Endothelial cell of umbilical vein (primary cell): ENCODE measurements around the gene ZYX. TPM values are rescaled to one million over a fixed set of nuclear protein-coding genes. Genes with fewer than 3 reads are reported as not detected.

Source experiments
- BruUV-seq: library from RNA; stranded (reverse); fragments of 400-500 nt; replicated peaks from 2 replicates; lab custom pipeline; 2021; lab: Mats Ljungman, UMichigan
- CTCF ChIA-PET: fragments of 300-600, 350-600 bp; sonication (Branson Sonifier 250); formaldehyde crosslinking; loops from one replicate; lab custom pipeline; 2021; ENCODE audit warnings: antibody characterized with exemption, inconsistent platforms; lab: Charles Lee
- POLR2A ChIA-PET: fragments of 300-600, 350-600 bp; sonication (Branson Sonifier 250); formaldehyde crosslinking; loops from one replicate; lab custom pipeline; 2021; ENCODE audit warnings: antibody characterized with exemption, inconsistent platforms; lab: Charles Lee
- DNase-seq: peaks from one replicate; pipeline ENCODE4 v3.0.0-alpha.2; 2011; ENCODE audit warnings: low read depth, low spot score
- FAIRE-seq: peaks from 2 replicates; lab custom pipeline; 2011; peaks lifted over from hg19 to GRCh38; lab: Jason Lieb, UNC
- H2AFZ ChIP-seq: 2 replicates; pipeline ENCODE4 v1.6.0; 2012; ENCODE audit warnings: low read depth, low read length, control low read depth, inconsistent platforms
- H3K27ac ChIP-seq: 2 replicates; pipeline ENCODE4 v1.5.1; 2011; ENCODE audit warnings: low read depth, mild to moderate bottlenecking, control low read depth, low read length, moderate library complexity; ENCODE audit not compliant: insufficient read depth
- H3K27me3 ChIP-seq, 2 experiments: 2 replicates each; pipeline versions ENCODE4 v1.6.0 to v1.6.1; 2011; ENCODE audit warnings: low read length in 2 of 2, mixed read lengths in 1 of 2; ENCODE audit not compliant: control insufficient read depth in 2 of 2, insufficient read depth in 2 of 2
- H3K36me3 ChIP-seq, 2 experiments: 2 replicates in 1 of 2; 3 replicates in 1 of 2; pipeline ENCODE4 v1.5.1; 2011; ENCODE audit warnings: low read length in 2 of 2, mild to moderate bottlenecking in 1 of 2, moderate library complexity in 1 of 2; ENCODE audit not compliant: control insufficient read depth in 2 of 2, insufficient read depth in 2 of 2; ENCODE audit errors: extremely low read depth in 1 of 2
- H3K4me1 ChIP-seq: 3 replicates; pipeline ENCODE4 v1.5.1; 2011; ENCODE audit warnings: mild to moderate bottlenecking, low read length; ENCODE audit not compliant: control insufficient read depth, insufficient read depth; ENCODE audit errors: extremely low read depth
- H3K4me2 ChIP-seq: 2 replicates; pipeline ENCODE4 v1.6.1; 2011; ENCODE audit warnings: low read length, control low read depth, mixed read lengths; ENCODE audit not compliant: insufficient read depth
- H3K4me3 ChIP-seq, 3 experiments: fragments of 200-600 bp in 1 of 3; sonication (generic), shearing (Covaris generic) in 1 of 3; replicated peaks in 1 of 3; 2 replicates each; pipeline ENCODE4 v1.5.1; 2011 to 2016; ENCODE audit warnings: control low read depth in 3 of 3, low read length in 3 of 3, mild to moderate bottlenecking in 2 of 3, inconsistent platforms in 1 of 3, low read depth in 1 of 3, moderate library complexity in 1 of 3; ENCODE audit not compliant: insufficient read depth in 1 of 3
- H3K79me2 ChIP-seq: 2 replicates; pipeline ENCODE4 v1.6.0; 2012; ENCODE audit warnings: low read length, inconsistent platforms; ENCODE audit not compliant: control insufficient read depth, insufficient read depth
- H3K9ac ChIP-seq: replicated peaks from 2 replicates; pipeline ENCODE3; 2011; ENCODE audit warnings: low read length, control low read depth; ENCODE audit not compliant: insufficient read depth; ENCODE audit errors: extremely low read depth
- H3K9me1 ChIP-seq: replicated peaks from 3 replicates; pipeline ENCODE4 v1.6.0; 2011; ENCODE audit warnings: mild to moderate bottlenecking, low read length; ENCODE audit not compliant: control insufficient read depth, insufficient read depth; ENCODE audit errors: extremely low read depth
- H3K9me3 ChIP-seq: replicated peaks from 2 replicates; pipeline ENCODE4 v1.5.1; 2012; ENCODE audit warnings: low read length, inconsistent platforms; ENCODE audit not compliant: control insufficient read depth, insufficient read depth
- H4K20me1 ChIP-seq: replicated peaks from 2 replicates; pipeline ENCODE3; 2011; ENCODE audit warnings: mild to moderate bottlenecking, low read length; ENCODE audit not compliant: control insufficient read depth, insufficient read depth; ENCODE audit errors: extremely low read depth
- EZH2 ChIP-seq: IDR thresholded peaks from 2 replicates; pipeline ENCODE4 v1.6.1; 2012; ENCODE audit warnings: borderline replicate concordance, low read depth, mild to moderate bottlenecking, moderate library complexity, low read length, inconsistent platforms; ENCODE audit not compliant: severe bottlenecking
- FOS ChIP-seq: IDR thresholded peaks from 2 replicates; pipeline ENCODE4 v1.6.1; 2011; ENCODE audit warnings: mild to moderate bottlenecking, low read length, moderate library complexity, borderline replicate concordance; ENCODE audit not compliant: insufficient read depth
- GATA2 ChIP-seq: IDR thresholded peaks from 2 replicates; pipeline ENCODE4 v1.7.0; 2011; ENCODE audit warnings: low read depth, mild to moderate bottlenecking, moderate library complexity, mixed read lengths, low read length; ENCODE audit not compliant: insufficient read length, insufficient read depth
- JUN ChIP-seq: IDR thresholded peaks from 2 replicates; pipeline ENCODE4 v1.6.1; 2011; ENCODE audit warnings: borderline replicate concordance, low read depth; ENCODE audit not compliant: insufficient read length, insufficient read depth
- MYC ChIP-seq: IDR thresholded peaks from one replicate; pipeline ENCODE4 v1.6.1; 2011; ENCODE audit warnings: mild to moderate bottlenecking, low read depth, low read length
- POLR2A ChIP-seq: IDR thresholded peaks from 2 replicates; pipeline ENCODE4 v1.6.1; 2012; ENCODE audit warnings: low read depth, mild to moderate bottlenecking, control low read depth, low read length
- POLR2AphosphoS5 ChIP-seq: IDR thresholded peaks from 2 replicates; pipeline ENCODE4 v1.6.1; 2012; ENCODE audit warnings: low read depth, mild to moderate bottlenecking, control low read depth, low read length, moderate library complexity; ENCODE audit not compliant: insufficient read depth
- dilution Hi-C: fragments of 300-500 bp; cut with MboI; formaldehyde crosslinking; loops from one replicate; pipeline ENCODE4 v1.15.0; 2019; ENCODE audit warnings: low sequenced_read_pairs; ENCODE audit not compliant: extremely low pct_ligation_motif_present
- intact Hi-C: fragments of 100-400 bp; cut with micrococcal nuclease; formaldehyde crosslinking; loops from one replicate; pipeline ENCODE4 v1.10.0; 2022
- polyA plus RNA-seq, 4 experiments: library from polyadenylated mRNA; depleted of rRNA in 3 of 4; stranded (reverse) in 3 of 4; unstranded in 1 of 4; fragments of >200 nt; gene quantifications; 2 replicates each; pipeline versions ENCODE4 v1.2.1 to v1.2.3, GENCODE V29; 2011 to 2012; ENCODE audit warnings: missing spikeins in 1 of 4
- total RNA-seq: library from RNA; stranded (reverse); gene quantifications from 2 replicates; pipeline ENCODE4 v1.2.3, GENCODE V29; 2021
- TF ChIP-seq, protein P1 (sequence below), 2 donors: IDR thresholded peaks; 1 replicate in 1 of 2; 2 replicates in 1 of 2; pipeline ENCODE4 v1.5.1; 2011; ENCODE audit warnings: low read length in 2 of 2, mild to moderate bottlenecking in 2 of 2, moderate library complexity in 2 of 2, control low read depth in 1 of 2, inconsistent platforms in 1 of 2, low read depth in 1 of 2; ENCODE audit not compliant: insufficient read depth in 1 of 2; ENCODE audit errors: extremely low read depth in 1 of 2
- TF ChIP-seq, protein P2 (sequence below): IDR thresholded peaks from 2 replicates; pipeline ENCODE4 v1.6.1; 2011; ENCODE audit not compliant: insufficient read depth, insufficient read length

ZYX gene
- total and polyA plus RNA-seq, 2 donors (not counting 3 experiments of a cell fraction or from before 2014, with no cell fraction given), result 196 to 545 TPM

DNA sequence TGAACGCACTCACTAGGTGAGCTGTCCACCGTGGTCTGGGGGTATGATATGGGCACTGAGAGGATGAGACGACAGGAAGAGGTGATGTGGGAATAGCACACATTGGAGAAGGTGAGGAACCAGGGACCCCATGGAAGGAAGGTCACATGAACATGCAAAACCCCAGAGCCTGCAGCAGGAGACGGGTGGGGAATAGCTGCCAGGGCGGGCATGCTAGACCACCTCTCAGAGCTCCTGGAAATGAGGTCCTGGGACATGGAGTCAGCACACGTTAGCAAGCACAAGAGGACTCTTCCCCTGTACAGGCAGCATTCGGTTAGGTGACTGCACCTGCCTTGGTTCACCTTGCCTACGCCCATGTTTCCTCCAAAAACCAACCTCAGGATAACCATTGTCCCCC is 26.8 kb upstream of the ZYX start:
- BruUV-seq, result no TSS peak
- H2AFZ ChIP-seq, result no peak overlapping the region
- no peak overlapping the region for H3K9ac ChIP-seq
- TF ChIP-seq POLR2AphosphoS5, result no peak
- no peak for TF ChIP-seq GATA2
- no peak for TF ChIP-seq JUN
- no peak for TF ChIP-seq FOS
- TF ChIP-seq, protein P1, sequence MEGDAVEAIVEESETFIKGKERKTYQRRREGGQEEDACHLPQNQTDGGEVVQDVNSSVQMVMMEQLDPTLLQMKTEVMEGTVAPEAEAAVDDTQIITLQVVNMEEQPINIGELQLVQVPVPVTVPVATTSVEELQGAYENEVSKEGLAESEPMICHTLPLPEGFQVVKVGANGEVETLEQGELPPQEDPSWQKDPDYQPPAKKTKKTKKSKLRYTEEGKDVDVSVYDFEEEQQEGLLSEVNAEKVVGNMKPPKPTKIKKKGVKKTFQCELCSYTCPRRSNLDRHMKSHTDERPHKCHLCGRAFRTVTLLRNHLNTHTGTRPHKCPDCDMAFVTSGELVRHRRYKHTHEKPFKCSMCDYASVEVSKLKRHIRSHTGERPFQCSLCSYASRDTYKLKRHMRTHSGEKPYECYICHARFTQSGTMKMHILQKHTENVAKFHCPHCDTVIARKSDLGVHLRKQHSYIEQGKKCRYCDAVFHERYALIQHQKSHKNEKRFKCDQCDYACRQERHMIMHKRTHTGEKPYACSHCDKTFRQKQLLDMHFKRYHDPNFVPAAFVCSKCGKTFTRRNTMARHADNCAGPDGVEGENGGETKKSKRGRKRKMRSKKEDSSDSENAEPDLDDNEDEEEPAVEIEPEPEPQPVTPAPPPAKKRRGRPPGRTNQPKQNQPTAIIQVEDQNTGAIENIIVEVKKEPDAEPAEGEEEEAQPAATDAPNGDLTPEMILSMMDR (IDR thresholded peaks at IDR 0.05; ENCODE audit: extremely low read depth in 1 of 2, insufficient read depth in 1 of 2, low read depth in 1 of 2, low read length in 2 of 2), result no peak
- TF ChIP-seq EZH2, result no peak
- TF ChIP-seq MYC, result no peak
- TF ChIP-seq, protein P2, sequence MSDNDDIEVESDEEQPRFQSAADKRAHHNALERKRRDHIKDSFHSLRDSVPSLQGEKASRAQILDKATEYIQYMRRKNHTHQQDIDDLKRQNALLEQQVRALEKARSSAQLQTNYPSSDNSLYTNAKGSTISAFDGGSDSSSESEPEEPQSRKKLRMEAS, result no peak
- TF ChIP-seq POLR2A, result no peak
- H3K4me1 ChIP-seq, result no peaks in the 10 kb centered on the region
- dilution Hi-C loops, result no loop called here
- H3K27me3 ChIP-seq, result peaks cover 1 to 3% of the 10 kb centered on the region in 2 experiments
- intact Hi-C loops, result no loop called here
- H4K20me1 ChIP-seq, result no peaks in the 10 kb centered on the region
- ChIA-PET CTCF (interaction anchor here (1.0 to 1.2 kb wide), 2 partner anchors 9 to 18 kb away, joined by 3 to 5 read pairs; no protein-coding TSS in a partner anchor), POLR2A (no interaction called here)
- H3K9me1 ChIP-seq, result no peaks in the 10 kb centered on the region
- no peaks in the 10 kb centered on the region for H3K79me2 ChIP-seq
- no peak overlapping the region for H3K4me3 ChIP-seq
- H3K36me3 ChIP-seq, result no peaks in the 10 kb centered on the region
- no peaks in the 10 kb centered on the region for H3K9me3 ChIP-seq
- FAIRE-seq (no peak), DNase-seq (no peak)
- H3K4me2 ChIP-seq, result no peak overlapping the region
- no peak overlapping the region for H3K27ac ChIP-seq
